ENCODE data around the gene SEBOX.

DNA sequence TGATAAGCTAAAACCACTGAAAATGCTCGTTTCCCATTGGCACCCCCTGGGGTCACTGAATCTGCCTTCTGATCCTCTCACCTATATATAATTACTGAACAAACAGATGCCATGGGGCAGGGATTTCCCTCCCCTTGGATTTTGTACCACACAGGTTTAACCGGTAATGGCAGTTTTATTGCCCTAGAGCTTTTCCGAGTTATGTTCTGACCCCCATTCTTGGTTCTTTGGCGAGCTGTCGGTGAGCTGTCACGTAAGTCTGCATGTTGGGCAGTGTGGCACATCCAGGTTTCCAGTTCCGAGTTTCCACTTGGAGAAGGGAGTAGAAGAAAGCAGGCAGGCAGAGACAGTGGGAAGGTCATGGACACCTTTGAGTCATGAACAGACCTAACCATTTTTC, 38.9 kb downstream of the SEBOX start:
- TF ChIP-seq SP1 (IDR thresholded peaks at IDR 0.05) (no peak), BHLHE40 (IDR thresholded peaks at IDR 0.05; ENCODE audit: borderline replicate concordance) (no peak), FOXM1 (IDR thresholded peaks at IDR 0.05; ENCODE audit: borderline replicate concordance) (no peak), ELF4 (IDR thresholded peaks at IDR 0.05) (no peak), HDGF (IDR thresholded peaks at IDR 0.05; ENCODE audit: borderline replicate concordance) (no peak), LEF1 (IDR thresholded peaks at IDR 0.05; ENCODE audit: borderline replicate concordance) (no peak), FOXA1 (IDR thresholded peaks at IDR 0.05) (no peak), FOXK2 (IDR thresholded peaks at IDR 0.05) (no peak)
- TF ChIP-seq, protein P1, sequence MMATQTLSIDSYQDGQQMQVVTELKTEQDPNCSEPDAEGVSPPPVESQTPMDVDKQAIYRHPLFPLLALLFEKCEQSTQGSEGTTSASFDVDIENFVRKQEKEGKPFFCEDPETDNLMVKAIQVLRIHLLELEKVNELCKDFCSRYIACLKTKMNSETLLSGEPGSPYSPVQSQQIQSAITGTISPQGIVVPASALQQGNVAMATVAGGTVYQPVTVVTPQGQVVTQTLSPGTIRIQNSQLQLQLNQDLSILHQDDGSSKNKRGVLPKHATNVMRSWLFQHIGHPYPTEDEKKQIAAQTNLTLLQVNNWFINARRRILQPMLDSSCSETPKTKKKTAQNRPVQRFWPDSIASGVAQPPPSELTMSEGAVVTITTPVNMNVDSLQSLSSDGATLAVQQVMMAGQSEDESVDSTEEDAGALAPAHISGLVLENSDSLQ (IDR thresholded peaks at IDR 0.05) = no peak
